Central memory CD8-positive, alpha-beta T cell (primary cell): ENCODE data around the gene LHB.
A peak's percentile ranks its signal among the peaks of the same experiment; 100 is the strongest.
"Not testable (repeated sequence)": the region's sequence is repeated elsewhere in the genome, so short reads cannot be mapped to it uniquely, and the experiment has no call there.

Source experiments
- ATAC-seq: fragments of 150-1000 bp; cut with Tn5 transposase; replicated peaks from 2 replicates; pipeline ENCODE4 v1.10.0; 2022; ENCODE audit warnings: mild to moderate bottlenecking, moderate FRiP score, moderate number of reproducible peaks; ENCODE audit not compliant: poor library complexity, severe bottlenecking; ENCODE audit errors: extremely low read depth
- DNase-seq, 2 donors: peaks; one replicate each; pipeline ENCODE4 v3.0.0; 2021; ENCODE audit warnings: low spot score in 2 of 2
- H3K27ac Mint-ChIP-seq: one replicate; pipeline ENCODE4 v1.8.0; 2022; ENCODE audit warnings: low read depth, mild to moderate bottlenecking, moderate library complexity, mixed read lengths
- H3K27me3 Mint-ChIP-seq: one replicate; pipeline ENCODE4 v1.8.0; 2022; ENCODE audit warnings: mixed read lengths
- H3K36me3 Mint-ChIP-seq: one replicate; pipeline ENCODE4 v1.8.0; 2022; ENCODE audit warnings: mild to moderate bottlenecking, moderate library complexity, mixed read lengths; ENCODE audit not compliant: insufficient read depth
- H3K4me1 Mint-ChIP-seq: one replicate; pipeline ENCODE4 v1.8.0; 2022; ENCODE audit warnings: mixed read lengths
- H3K4me3 Mint-ChIP-seq: one replicate; pipeline ENCODE4 v1.8.0; 2022; ENCODE audit warnings: mild to moderate bottlenecking, moderate library complexity, mixed read lengths
- H3K9me3 Mint-ChIP-seq: one replicate; pipeline ENCODE4 v1.8.0; 2022; ENCODE audit warnings: mixed read lengths

The LHB gene

GRCh38 chr19:49050376-49051033, 33.6 kb upstream of the LHB start:
- not testable (repeated sequence) for H3K9me3 Mint-ChIP-seq, H3K4me1 Mint-ChIP-seq, H3K4me3 Mint-ChIP-seq, DNase-seq, H3K27me3 Mint-ChIP-seq, ATAC-seq, H3K36me3 Mint-ChIP-seq, H3K27ac Mint-ChIP-seq

GRCh38 chr19:49049834-49050233, 32.9 kb upstream of the LHB start:
- not testable (repeated sequence) for H3K36me3 Mint-ChIP-seq, H3K4me1 Mint-ChIP-seq, H3K9me3 Mint-ChIP-seq, H3K27ac Mint-ChIP-seq, ATAC-seq, DNase-seq, H3K4me3 Mint-ChIP-seq, H3K27me3 Mint-ChIP-seq

GRCh38 chr19:49049011-49049410, 32.1 kb upstream of the LHB start, which contains the start of gene CGB8:
TSS of gene CGB8 (minus strand) at chr19:49049111. CDS start at chr19:49048739, 372 bp downstream.
- not testable (repeated sequence) for H3K27me3 Mint-ChIP-seq, H3K4me1 Mint-ChIP-seq, H3K4me3 Mint-ChIP-seq, ATAC-seq, H3K27ac Mint-ChIP-seq, H3K9me3 Mint-ChIP-seq, H3K36me3 Mint-ChIP-seq, DNase-seq

- not testable (repeated sequence) for H3K4me3 Mint-ChIP-seq, ATAC-seq, DNase-seq, H3K4me1 Mint-ChIP-seq, H3K36me3 Mint-ChIP-seq, H3K27ac Mint-ChIP-seq, H3K9me3 Mint-ChIP-seq
- H3K27me3 Mint-ChIP-seq, result peaks cover 12% of the 10 kb centered on the region
Measured at GRCh38 chr19:49043548-49043947, 26.7 kb upstream of the LHB start, which contains the start of gene CGB5. TSS of gene CGB5 (plus strand) at chr19:49043848. CDS start at chr19:49044210, 362 bp downstream.

- H3K4me3 Mint-ChIP-seq, H3K4me1 Mint-ChIP-seq, H3K9me3 Mint-ChIP-seq, ATAC-seq, H3K36me3 Mint-ChIP-seq, H3K27ac Mint-ChIP-seq, DNase-seq: not testable (repeated sequence)
- peaks cover 12% of the 10 kb centered on the region for H3K27me3 Mint-ChIP-seq
Measured at GRCh38 chr19:49042666-49043065, 25.8 kb upstream of the LHB start.

GRCh38 chr19:49042177-49042576, 25.3 kb upstream of the LHB start:
- ATAC-seq (no peak), DNase-seq (no peak)
- no peak overlapping the region for H3K4me3 Mint-ChIP-seq
- no peaks in the 10 kb centered on the region for H3K36me3 Mint-ChIP-seq
- H3K9me3 Mint-ChIP-seq, result no peaks in the 10 kb centered on the region
- no peaks in the 10 kb centered on the region for H3K4me1 Mint-ChIP-seq
- no peak overlapping the region for H3K27ac Mint-ChIP-seq
- H3K27me3 Mint-ChIP-seq, result peaks cover 12% of the 10 kb centered on the region

- H3K9me3 Mint-ChIP-seq, H3K4me1 Mint-ChIP-seq, ATAC-seq, H3K27ac Mint-ChIP-seq, H3K4me3 Mint-ChIP-seq, H3K36me3 Mint-ChIP-seq, DNase-seq: not testable (repeated sequence)
- H3K27me3 Mint-ChIP-seq, result peaks cover 12% of the 10 kb centered on the region
Measured at GRCh38 chr19:49039736-49040135, 22.8 kb upstream of the LHB start.

- H3K27ac Mint-ChIP-seq, H3K4me1 Mint-ChIP-seq, H3K36me3 Mint-ChIP-seq, ATAC-seq, H3K4me3 Mint-ChIP-seq, H3K9me3 Mint-ChIP-seq, DNase-seq: not testable (repeated sequence)
- H3K27me3 Mint-ChIP-seq, result peaks cover 12% of the 10 kb centered on the region
Measured at GRCh38 chr19:49038557-49039276, 21.8 kb upstream of the LHB start.

GRCh38 chr19:49038111-49038510, 21.2 kb upstream of the LHB start:
- H3K27ac Mint-ChIP-seq, H3K36me3 Mint-ChIP-seq, H3K9me3 Mint-ChIP-seq, DNase-seq, H3K27me3 Mint-ChIP-seq, ATAC-seq, H3K4me1 Mint-ChIP-seq, H3K4me3 Mint-ChIP-seq: not testable (repeated sequence)

- H3K36me3 Mint-ChIP-seq, ATAC-seq, H3K4me1 Mint-ChIP-seq, DNase-seq, H3K27ac Mint-ChIP-seq, H3K9me3 Mint-ChIP-seq, H3K27me3 Mint-ChIP-seq, H3K4me3 Mint-ChIP-seq: not testable (repeated sequence)
Measured at GRCh38 chr19:49036815-49037214, 19.9 kb upstream of the LHB start, which contains the start of gene CGB1. TSS of gene CGB1 (minus strand) at chr19:49036895. CDS start at chr19:49036711, 184 bp downstream.

- H3K36me3 Mint-ChIP-seq, H3K9me3 Mint-ChIP-seq, H3K27me3 Mint-ChIP-seq, H3K4me1 Mint-ChIP-seq, H3K4me3 Mint-ChIP-seq: not testable (repeated sequence)
- peak within 1 kb of the TSS; percentile 67 for H3K27ac Mint-ChIP-seq
- DNase-seq (peak in 1 of 2 donors; percentile 31), ATAC-seq (peak; percentile 36)
Measured at GRCh38 chr19:49031642-49032301, 14.9 kb upstream of the LHB start, which contains the start of gene CGB2. TSS of gene CGB2 (plus strand) at chr19:49031890. CDS start at chr19:49032096, 206 bp downstream.

- not testable (repeated sequence) for H3K4me3 Mint-ChIP-seq, H3K27ac Mint-ChIP-seq, H3K36me3 Mint-ChIP-seq, DNase-seq, H3K4me1 Mint-ChIP-seq, ATAC-seq, H3K27me3 Mint-ChIP-seq, H3K9me3 Mint-ChIP-seq
Measured at GRCh38 chr19:49030323-49030722, 13.4 kb upstream of the LHB start.
